ENCODE data around the gene PTPRN. TPM values are rescaled to one million over a fixed set of nuclear protein-coding genes. Genes with fewer than 3 reads are reported as not detected.

PTPRN gene
- polyA plus RNA-seq, 1 donor (not counting 4 experiments of a cell fraction or from before 2014, with no cell fraction given), result not detected

- DNase-seq (ENCODE audit: low read depth, low spot score) (no peak), FAIRE-seq (no peak)
- Histone ChIP-seq H3K27ac (ENCODE audit: control insufficient read depth, insufficient read depth, low read length) (peak within 1 kb of the TSS; percentile 85), H3K9me1 (ENCODE audit: control insufficient read depth, extremely low read depth, insufficient read depth, low read length) (no peaks in the 10 kb centered on the region), H3K4me2 (ENCODE audit: control insufficient read depth, extremely low read depth, insufficient read depth, low read depth, low read length) (peak within 1 kb of the TSS; percentile 95), H4K20me1 (ENCODE audit: control insufficient read depth, extremely low read depth, insufficient read depth, low read length) (peaks cover 5% of the 10 kb centered on the region), H3K4me1 (ENCODE audit: control insufficient read depth, extremely low read depth, insufficient read depth, low read length) (peaks cover 47% of the 10 kb centered on the region), H3K4me3 (ENCODE audit: control insufficient read depth in 2 of 3, extremely low read depth in 1 of 3, insufficient read depth in 2 of 3, low read depth in 1 of 3, low read length in 3 of 3) (peak within 1 kb of the TSS; percentile 74 to 92 (median 90)), H3K36me3 (ENCODE audit: control insufficient read depth in 2 of 2, extremely low read depth in 1 of 2, insufficient read depth in 2 of 2, low read length in 2 of 2) (peaks cover 22 to 27% of the 10 kb centered on the region in 2 experiments), H3K27me3 (ENCODE audit: control insufficient read depth, extremely low read depth, insufficient read depth, low read length) (peaks cover 4% of the 10 kb centered on the region), H3K79me2 (ENCODE audit: control insufficient read depth, insufficient read depth, low read length) (peaks cover 36% of the 10 kb centered on the region), H3K9me3 (ENCODE audit: control insufficient read depth, low read depth, low read length) (no peaks in the 10 kb centered on the region), H2AFZ (ENCODE audit: control insufficient read depth, low read length) (peak within 1 kb of the TSS; percentile 92), H3K9ac (ENCODE audit: control insufficient read depth, extremely low read depth, insufficient read depth, low read length) (peak within 1 kb of the TSS; percentile 93)
- TF ChIP-seq EZH2 (IDR thresholded peaks at IDR 0.05; ENCODE audit: low read length) (no peak), CTCF (optimal IDR thresholded peaks at IDR 0.05 in 1 of 3, IDR thresholded peaks at IDR 0.05 in 1 of 3, conservative IDR thresholded peaks at IDR 0.05 in 1 of 3; ENCODE audit: extremely low read depth in 1 of 3, insufficient read depth in 2 of 3, low read length in 3 of 3) (no peak)
- dilution Hi-C loops (cut with MboI; ENCODE audit: extremely low pct_ligation_motif_present, low sequenced_read_pairs), result no loop called here
Measured at GRCh38 chr2:219252900-219253752, 56.1 kb downstream of the PTPRN start, which contains the start of gene TUBA4B. Gene TUBA4B (plus strand): TSS chr2:219253243. CDS start chr2:219253408, 165 bp downstream.

GRCh38 chr2:219252570-219252899 is 56.7 kb downstream of the PTPRN start:
- Histone ChIP-seq H3K79me2 (ENCODE audit: control insufficient read depth, insufficient read depth, low read length) (peaks cover 42% of the 10 kb centered on the region), H3K9ac (ENCODE audit: control insufficient read depth, extremely low read depth, insufficient read depth, low read length) (peak overlapping the region; percentile 93), H2AFZ (ENCODE audit: control insufficient read depth, low read length) (no peak overlapping the region), H3K4me3 (ENCODE audit: control insufficient read depth in 2 of 3, extremely low read depth in 1 of 3, insufficient read depth in 2 of 3, low read depth in 1 of 3, low read length in 3 of 3) (peak overlapping the region; percentile 74 to 92 (median 90)), H3K27me3 (ENCODE audit: control insufficient read depth, extremely low read depth, insufficient read depth, low read length) (peaks cover 4% of the 10 kb centered on the region), H3K9me1 (ENCODE audit: control insufficient read depth, extremely low read depth, insufficient read depth, low read length) (no peaks in the 10 kb centered on the region), H3K4me1 (ENCODE audit: control insufficient read depth, extremely low read depth, insufficient read depth, low read length) (peaks cover 52% of the 10 kb centered on the region), H3K36me3 (ENCODE audit: control insufficient read depth in 2 of 2, extremely low read depth in 1 of 2, insufficient read depth in 2 of 2, low read length in 2 of 2) (peaks cover 27 to 33% of the 10 kb centered on the region in 2 experiments), H3K4me2 (ENCODE audit: control insufficient read depth, extremely low read depth, insufficient read depth, low read depth, low read length) (peak overlapping the region; percentile 95), H3K9me3 (ENCODE audit: control insufficient read depth, low read depth, low read length) (no peaks in the 10 kb centered on the region), H3K27ac (ENCODE audit: control insufficient read depth, insufficient read depth, low read length) (peak overlapping the region; percentile 85), H4K20me1 (ENCODE audit: control insufficient read depth, extremely low read depth, insufficient read depth, low read length) (peaks cover 5% of the 10 kb centered on the region)
- no peak for TF ChIP-seq EZH2 (IDR thresholded peaks at IDR 0.05; ENCODE audit: low read length)
- TF ChIP-seq CTCF (optimal IDR thresholded peaks at IDR 0.05 in 1 of 3, IDR thresholded peaks at IDR 0.05 in 1 of 3, conservative IDR thresholded peaks at IDR 0.05 in 1 of 3; ENCODE audit: extremely low read depth in 1 of 3, insufficient read depth in 2 of 3, low read length in 3 of 3), result no peak
- dilution Hi-C loops (cut with MboI; ENCODE audit: extremely low pct_ligation_motif_present, low sequenced_read_pairs), result no loop called here
- no peak for FAIRE-seq
- DNase-seq (ENCODE audit: low read depth, low spot score), result no peak

Data from keratinocyte (primary cell).